Activated CD8-positive, alpha-beta memory T cell treated with anti-CD3 and anti-CD28 coated beads, Interleukin-2, amount 50 U/mL, for 1 hour (primary cell): ENCODE measurements around the gene SYCP1.
"Not testable (repeated sequence)": the region's sequence is repeated elsewhere in the genome, so short reads cannot be mapped to it uniquely, and the experiment has no call there.

Source experiments
- DNase-seq: peaks from one replicate; pipeline ENCODE4 v3.0.0-alpha.2; 2020; ENCODE audit errors: extremely low read depth

Gene SYCP1

GRCh38 chr1:114854693-114855320 lies at the start of gene SYCP1:
Gene SYCP1 (plus strand): TSS chr1:114854863. CDS start chr1:114855465, 602 bp downstream.
- DNase-seq = no peak

DNA sequence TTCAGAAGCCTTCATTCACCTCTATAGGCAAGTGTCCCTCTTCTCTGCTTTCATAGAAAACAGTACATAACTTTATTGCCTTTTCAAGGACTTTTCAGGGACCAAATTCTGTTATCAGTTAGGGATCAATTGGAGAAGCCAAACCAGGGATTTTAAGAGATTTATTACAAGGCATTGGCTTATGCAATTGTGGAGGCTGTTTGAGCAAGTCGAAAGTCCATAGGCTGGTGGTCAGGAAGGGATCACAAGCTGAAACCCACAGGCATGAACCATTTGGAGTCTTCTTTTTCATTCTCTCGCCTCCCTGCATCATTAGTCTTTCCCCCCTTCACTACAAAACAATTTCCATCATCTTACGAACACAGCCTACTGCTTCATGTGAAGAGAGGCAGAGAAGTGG lies 34.8 kb upstream of the SYCP1 start:
- DNase-seq = no peak

DNA sequence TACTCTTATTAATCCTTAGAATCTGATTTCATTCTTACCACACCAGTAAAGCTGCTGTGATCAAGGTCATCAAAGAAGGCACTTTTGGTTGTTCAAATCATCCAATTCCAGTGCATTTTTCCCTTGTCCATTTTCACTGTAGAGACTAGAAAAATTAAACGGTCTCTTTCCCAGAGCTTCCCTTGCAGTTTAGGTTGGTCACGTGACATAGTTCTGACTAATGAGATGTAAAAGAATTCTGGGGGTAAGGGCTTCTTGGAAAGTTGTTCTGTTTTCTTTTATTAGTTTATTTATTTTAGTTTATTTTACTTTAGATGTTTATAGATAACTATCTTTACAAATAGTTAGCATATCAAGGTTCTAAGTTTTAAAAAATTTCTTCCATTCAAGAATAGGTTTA lies 34.3 kb upstream of the SYCP1 start:
- DNase-seq = no peak

DNA sequence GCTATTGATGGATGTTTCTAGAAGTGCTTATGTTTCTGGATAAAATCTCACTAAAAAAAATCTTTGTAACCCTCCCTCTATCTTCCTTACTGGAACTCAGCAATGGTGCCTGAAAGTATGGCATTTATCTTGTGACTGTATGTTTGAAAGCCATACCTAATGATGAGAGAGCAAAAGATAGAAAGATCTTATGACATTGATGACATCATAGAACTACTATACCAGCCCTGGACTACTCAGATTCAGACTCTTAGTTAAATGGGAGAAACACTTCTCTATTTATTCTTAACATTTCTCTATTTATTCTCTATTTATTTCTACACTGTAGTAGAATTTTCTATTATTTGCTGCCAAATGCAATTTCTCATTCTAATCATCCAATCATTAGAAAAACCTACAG lies 32.7 kb upstream of the SYCP1 start:
- DNase-seq = no peak

DNA sequence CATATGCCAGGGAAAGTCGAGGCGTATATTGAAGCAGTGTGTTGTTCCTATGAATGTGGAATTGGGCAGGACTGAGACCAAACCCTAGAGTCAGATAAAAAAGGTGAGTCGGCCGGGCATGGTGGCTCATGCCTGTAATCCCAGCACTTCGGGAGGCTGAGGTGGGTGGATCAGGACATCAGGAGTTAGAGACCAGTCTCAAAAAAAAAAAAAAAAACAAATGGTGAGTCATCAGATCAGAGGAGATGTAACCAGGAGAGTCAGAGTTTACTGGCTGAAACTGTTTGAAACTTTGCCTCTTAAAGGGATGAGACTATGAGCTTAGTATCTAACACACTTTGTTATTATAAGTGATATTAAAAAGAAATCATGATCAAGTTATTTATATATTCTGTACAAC lies 26.4 kb upstream of the SYCP1 start:
- no peak for DNase-seq

- not testable (repeated sequence) for DNase-seq
Observed at GRCh38 chr1:114830075-114830474, 24.6 kb upstream of the SYCP1 start.

DNA sequence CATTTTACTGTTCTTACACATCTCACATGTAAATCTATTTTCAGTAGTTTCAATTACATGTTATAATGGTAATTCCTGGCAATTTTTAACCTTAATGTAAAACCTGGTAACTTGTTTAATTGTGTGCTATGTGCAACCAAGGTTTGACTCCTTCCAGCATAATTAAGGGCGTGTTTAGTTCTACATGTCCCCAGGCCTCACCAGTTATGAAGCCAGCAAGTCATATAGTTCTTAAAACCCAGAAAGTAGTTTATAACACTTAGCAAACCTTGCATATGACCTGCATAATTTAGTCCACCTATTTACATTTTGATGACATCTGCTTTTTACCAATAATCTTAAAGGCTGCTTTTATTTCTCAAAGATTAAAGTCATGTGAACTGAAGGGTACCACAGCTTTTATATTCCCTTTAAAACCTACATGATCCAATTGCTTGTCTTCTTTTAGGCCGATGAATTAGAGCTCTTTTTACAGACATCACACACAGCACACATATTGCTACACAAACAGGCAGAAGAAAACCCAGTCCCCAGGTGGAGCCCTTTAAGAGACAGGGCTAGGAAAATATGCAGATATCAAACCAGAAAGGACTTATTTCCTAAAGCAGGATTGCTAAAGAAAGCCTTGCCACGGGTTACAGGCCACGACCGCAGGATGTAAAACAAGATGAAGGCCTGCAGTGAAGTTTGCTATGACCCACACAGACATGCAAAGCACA lies 23.2 kb upstream of the SYCP1 start:
- DNase-seq = no peak

DNA sequence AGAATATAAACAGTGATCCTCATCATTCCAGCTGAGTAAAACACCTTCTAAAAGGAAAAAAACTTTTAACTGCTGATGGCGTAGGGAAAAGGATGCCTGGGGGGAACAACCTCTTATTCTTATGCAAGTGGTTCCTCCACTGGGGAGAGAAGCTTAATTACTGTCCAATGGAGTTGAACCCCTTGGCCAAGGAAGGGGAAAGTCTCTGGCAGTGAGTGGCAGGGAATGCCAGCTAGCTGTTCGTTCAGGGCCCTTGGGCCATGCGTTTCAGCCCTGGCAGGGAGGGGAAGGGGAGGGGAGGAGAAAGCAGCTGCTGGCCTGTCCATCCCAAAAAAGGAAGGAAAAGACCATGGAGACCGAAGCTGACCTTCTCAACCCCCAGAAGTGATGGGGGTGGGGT lies 22.6 kb upstream of the SYCP1 start:
- DNase-seq = no peak

DNA sequence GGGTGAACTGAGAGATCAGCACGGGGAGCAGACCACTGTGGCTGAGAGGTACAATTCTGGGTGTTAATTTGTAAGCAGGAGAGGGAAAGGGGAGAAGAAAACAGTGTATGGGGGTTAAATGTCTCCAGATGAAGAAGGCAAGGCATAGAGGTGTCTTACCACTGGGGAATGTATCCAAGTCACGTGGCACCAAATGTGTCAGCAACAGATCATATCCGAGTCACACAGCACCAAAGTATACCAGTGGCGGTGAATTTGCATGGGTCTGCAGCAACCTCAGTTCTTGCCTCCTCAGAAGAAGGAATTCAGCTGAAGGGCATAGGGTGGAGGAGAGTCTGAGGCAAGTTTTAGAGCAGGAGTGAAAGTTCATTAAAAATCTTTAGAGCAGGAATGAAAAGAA lies 21.2 kb upstream of the SYCP1 start:
- no peak for DNase-seq

- DNase-seq = no peak
Observed at GRCh38 chr1:114844270-114844669, 10.4 kb upstream of the SYCP1 start.

DNA sequence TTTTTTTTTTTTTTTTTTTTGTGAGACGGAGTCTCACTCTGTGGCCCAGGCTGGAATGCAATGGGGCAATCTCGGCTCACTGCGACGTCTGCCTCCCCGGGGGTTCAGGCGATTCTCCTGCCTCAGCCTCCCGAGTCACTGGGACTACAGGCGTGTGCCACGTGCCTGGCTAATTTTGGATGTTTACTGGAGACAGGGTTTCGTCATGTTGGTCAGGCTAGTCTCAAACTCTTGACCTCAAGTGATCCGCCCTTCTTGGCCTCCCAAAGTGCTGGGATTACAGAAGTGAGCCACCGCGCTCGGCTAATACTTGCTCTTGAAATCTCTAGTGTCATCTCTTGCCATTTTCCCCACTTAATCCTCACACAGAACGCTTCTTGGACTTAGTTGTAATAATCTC lies 1.1 kb upstream of the SYCP1 start:
- DNase-seq = no peak

DNA sequence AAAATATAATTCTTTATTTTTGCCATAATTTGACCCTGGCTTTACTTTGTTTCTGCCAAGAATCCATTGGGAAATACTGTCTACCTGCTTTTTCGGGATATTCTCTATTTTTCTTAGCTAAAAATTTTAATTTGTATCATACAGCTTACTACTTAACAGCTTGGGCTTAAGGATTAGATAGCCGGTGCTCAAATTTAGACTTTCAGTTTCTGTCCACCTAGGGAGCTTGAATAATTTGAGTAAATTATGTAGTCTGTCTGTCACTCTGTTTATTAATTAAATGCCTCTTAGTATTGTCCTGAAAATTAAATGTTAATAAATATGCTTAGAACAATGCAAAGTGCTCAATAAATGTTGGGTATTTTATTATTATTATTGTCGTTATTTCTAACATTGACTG lies 6.7 kb downstream of the SYCP1 start:
- DNase-seq = no peak

GRCh38 chr1:114892194-114892918 lies 37.7 kb downstream of the SYCP1 start:
- no peak for DNase-seq

- no peak for DNase-seq
Observed at GRCh38 chr1:114896795-114897194, 42.1 kb downstream of the SYCP1 start.

DNA sequence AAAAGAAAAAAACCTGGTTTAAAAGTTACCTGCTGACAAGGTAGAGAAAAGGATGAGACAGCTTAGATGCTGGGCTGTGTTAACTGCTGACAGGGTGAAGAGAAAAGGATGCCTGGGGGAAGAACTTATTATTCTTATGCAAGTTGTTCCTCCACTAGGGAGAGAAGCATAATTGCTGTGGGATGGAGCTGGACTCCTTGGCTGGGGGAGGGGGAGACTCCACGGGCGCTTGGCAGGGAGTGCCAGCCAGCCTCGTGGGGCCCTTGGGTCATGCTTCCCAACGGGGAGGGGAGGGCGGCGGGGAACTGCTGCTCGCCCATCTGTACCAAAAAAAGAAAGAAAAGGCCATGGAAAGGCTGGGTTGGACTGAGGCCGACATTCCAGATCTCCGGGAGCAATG lies 47.2 kb downstream of the SYCP1 start:
- DNase-seq = no peak

DNA sequence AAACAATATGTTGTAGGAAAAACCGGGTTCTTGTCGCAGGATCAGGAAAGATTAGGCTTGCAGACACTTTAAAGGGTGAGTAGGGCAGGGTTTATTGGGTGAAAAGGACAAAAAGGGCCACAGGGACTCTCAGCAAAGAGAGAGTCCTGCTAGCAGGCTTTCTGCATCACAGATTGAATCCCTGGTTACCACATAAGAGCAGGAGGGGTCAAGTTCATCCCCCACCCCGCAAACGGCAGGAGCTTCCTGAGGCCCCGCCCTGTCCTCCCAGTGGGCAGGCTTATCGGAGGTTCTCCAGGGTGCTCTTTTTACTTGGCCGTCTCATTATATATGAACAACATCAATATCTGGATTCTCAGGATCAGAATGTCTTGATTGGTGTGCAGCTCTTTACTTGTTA lies 47.7 kb downstream of the SYCP1 start:
- no peak for DNase-seq

GRCh38 chr1:114903480-114903879 lies 48.8 kb downstream of the SYCP1 start:
- no peak for DNase-seq

- not testable (repeated sequence) for DNase-seq
Observed at GRCh38 chr1:114915720-114916119, 61.1 kb downstream of the SYCP1 start.

DNA sequence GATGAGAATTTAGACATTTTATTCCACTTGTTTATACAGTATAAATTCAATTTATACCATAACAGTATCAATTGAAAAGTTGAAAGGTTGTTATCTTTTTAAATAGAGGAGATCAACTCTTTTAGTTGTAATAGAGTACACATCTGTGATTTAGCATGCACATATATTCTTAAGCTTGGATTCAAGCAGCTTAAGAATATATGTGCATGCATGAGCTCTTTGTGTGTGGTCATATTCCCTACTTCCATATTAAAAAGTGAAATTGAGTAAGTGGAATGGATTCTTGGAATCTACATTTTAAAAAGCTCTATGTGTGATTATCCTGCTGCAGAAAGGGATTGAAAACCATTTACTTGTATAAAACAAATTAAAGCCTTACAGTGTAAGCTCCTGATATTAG lies 71.9 kb downstream of the SYCP1 start:
- no peak for DNase-seq

- no peak for DNase-seq
Observed at GRCh38 chr1:114927401-114927800, 72.7 kb downstream of the SYCP1 start.

DNA sequence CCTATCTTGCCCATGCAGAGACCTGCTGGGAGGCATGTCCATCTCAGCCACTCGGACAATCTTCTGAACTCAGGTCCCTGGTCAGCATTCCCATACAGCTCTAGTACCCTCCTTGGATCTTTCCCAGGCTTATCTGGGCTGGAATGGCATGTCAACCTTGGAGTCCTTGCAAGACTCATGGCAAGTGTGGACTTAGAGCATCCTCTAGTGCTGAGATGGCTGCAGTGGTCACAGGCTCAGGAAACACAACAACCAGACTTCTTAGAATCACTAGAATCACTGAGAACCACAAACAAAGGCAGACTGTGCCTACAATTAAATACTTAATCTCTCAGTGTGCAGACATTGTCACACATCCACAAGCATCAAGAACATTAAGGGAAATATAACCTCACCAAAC lies 101.9 kb downstream of the SYCP1 start:
- DNase-seq = no peak

GRCh38 chr1:114959423-114959822 lies 104.8 kb downstream of the SYCP1 start:
- no peak for DNase-seq

DNA sequence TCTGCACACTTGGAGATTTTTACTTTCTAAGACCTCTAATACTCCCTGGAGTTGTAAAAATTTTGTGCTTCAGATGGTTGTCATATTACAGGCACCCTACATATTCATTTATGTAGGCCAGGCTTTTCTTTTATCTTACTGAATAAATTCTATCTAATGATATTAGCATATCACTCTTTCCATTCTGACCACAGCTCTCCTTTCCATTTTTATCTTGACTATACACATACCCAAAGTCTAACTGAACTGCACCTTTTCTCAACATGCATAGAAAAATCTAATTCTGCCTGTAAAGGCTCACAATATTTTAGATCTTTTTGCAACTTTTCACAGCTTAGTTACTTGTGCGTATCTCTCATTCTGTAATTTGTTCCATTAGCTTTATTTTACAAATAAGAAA lies 122.2 kb downstream of the SYCP1 start:
- no peak for DNase-seq
